GM18951 (cell line): ENCODE results near the gene FAM163A.

Experiments
- POLR2A ChIP-seq: IDR thresholded peaks from 4 replicates; pipeline ENCODE4 v1.6.1; 2011; ENCODE audit warnings: mild to moderate bottlenecking; ENCODE audit not compliant: insufficient read length, insufficient read depth; ENCODE audit errors: extremely low read depth
- in situ Hi-C: fragments of 300-500 bp; cut with MboI; formaldehyde crosslinking; loops from one replicate; pipeline ENCODE4 v1.12.0; 2022; ENCODE audit warnings: low sequenced_read_pairs, mixed read lengths, inconsistent platforms; ENCODE audit not compliant: unreplicated experiment

Gene FAM163A

GRCh38 chr1:179767177-179767581 is 24.1 kb downstream of the FAM163A start:
- TF ChIP-seq POLR2A: no peak

DNA sequence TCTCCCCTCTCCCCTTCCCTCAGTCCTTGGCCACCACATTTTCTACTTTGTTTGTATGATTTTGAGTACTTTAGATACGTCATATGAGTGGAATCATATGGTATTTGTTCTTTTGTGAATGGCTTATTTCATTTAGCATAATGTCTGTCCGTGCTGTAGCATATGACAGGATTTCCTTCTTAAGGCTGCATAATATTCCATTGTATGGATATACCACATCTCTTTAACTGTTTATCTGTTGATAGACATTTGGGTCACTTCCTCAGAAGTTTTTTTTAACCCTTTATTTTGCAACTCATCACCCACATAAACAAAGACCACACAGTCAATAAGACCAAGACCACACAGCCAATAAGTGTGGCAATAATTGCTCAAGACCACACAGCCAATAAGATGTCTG is 24.9 kb downstream of the FAM163A start:
- in situ Hi-C loops: no loop called here
- TF ChIP-seq POLR2A: no peak

More at GRCh38 chr1:179767177-179767581, 24.1 kb downstream of the FAM163A start:
- in situ Hi-C loops: no loop called here

DNA sequence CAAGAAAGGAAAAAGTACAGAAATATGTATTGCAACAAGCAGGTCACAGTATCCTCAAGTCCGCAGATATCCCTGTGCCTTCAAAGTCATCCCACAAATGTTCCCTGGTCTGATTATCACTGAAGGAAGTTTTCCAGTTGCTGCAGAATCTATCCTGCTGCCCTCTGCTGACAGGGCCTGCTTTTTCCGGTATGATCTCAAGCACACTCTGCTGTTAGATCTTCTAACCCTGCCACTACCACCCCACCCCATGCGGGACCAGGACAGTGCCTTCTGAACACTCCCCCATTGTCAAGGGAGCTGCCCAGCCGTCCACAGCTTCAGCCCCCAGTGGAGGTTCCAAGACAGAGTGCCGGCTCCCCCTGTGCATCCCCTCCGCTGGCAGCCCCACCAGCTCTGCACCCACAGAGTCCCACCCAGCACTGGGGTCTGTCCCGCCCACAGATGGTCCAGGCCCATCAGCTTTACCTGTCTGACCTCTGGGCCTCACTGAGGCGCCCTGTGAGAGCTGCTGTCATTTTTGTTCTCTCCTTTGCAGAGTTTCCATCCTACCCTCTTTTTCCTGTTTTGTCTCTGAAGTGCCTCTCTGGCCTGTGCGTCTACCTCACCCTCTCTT is 27.9 kb downstream of the FAM163A start:
- in situ Hi-C loops: no loop called here
- TF ChIP-seq POLR2A: no peak

- in situ Hi-C loops: no loop called here
- no peak for TF ChIP-seq POLR2A
These were observed 30.2 kb downstream of the FAM163A start for GRCh38 chr1:179773264-179773663.

DNA sequence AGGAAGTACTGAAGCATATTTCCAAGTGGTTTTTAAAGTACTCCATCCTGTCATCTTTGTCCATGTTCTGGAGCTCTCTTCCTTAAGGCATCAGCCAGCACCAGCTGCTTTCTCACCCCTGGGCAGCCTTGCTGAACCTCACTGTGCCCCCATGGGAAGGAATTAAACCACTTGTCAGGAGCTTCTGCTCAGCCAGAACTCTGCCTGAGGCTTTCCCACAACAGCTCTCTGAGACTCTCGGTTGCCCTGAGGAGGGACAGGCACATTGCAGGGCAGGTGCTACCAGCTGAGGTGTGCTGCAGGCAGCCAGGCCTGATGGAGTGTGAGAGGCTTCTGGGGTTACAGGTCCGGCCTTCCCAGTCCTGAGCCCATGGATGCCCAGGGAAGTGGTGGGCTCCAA is 30.9 kb downstream of the FAM163A start:
- in situ Hi-C loops: no loop called here

GRCh38 chr1:179774566-179774965 is 31.5 kb downstream of the FAM163A start:
- TF ChIP-seq POLR2A: no peak
- in situ Hi-C loops: no loop called here

More for the DNA sequence above, 30.9 kb downstream of the FAM163A start:
- no peak for TF ChIP-seq POLR2A

DNA sequence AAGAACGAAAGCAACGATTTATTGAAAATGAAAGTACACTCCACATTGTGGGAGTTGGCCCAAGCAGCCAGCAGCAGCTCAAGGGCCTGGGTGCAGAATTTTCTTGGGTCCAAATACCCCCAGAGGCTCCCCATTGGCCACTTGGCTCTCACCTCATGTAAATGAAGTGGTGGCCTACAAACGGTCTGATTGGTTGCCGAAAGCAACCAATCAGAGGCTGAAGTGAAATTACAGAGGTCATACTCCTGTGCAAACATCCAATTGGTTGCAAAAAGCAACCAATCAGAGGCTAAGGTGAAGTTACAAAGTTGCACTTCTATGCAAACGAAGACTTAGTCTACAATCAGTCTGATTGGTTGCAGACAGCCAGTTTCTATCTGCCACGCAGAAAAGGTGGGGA is 31.9 kb downstream of the FAM163A start:
- no peak for TF ChIP-seq POLR2A
- in situ Hi-C loops: no loop called here

DNA sequence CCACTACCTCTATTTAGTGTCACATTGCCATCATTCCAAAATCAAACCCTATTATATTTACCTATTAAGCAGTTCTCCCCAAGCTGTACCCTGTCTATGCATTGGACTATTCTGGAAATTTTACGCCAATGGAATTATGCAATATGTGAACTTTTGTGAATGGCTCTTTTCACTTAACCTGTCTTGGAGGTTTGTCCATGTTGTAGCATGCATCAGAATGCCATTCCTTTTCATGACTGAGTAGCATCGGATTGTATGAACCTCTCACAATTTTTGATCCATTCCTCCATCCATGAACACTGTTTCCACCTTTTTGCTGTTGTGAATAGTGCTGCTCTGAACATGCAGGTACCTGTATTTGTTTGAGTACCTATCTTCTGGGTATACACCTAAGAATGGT is 33.7 kb downstream of the FAM163A start:
- TF ChIP-seq POLR2A: no peak
- in situ Hi-C loops: no loop called here

- in situ Hi-C loops: no loop called here
- no peak for TF ChIP-seq POLR2A
These were observed 34.6 kb downstream of the FAM163A start for GRCh38 chr1:179777731-179778130.

GRCh38 chr1:179779645-179780272 is 36.7 kb downstream of the FAM163A start:
- in situ Hi-C loops: no loop called here
- TF ChIP-seq POLR2A: no peak

DNA sequence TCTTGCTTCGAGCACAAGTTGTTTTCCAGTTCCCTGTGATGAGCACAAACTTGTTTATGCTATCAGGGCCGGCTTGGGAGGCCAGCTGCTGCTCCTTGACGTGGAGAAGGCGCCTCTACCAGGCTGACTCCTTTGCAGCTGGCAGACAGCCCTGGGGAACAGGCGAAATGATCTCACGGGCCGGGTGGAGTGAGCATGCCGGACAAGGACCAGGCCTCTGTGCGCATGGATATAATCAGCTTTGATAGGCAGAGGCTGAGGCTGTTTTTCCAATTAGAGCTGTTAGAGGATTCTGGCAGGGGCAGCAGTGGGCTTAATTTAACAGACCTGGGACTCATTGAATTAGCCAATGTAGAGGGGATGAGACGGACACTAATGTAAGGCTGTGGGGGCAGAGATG is 38.9 kb downstream of the FAM163A start:
- in situ Hi-C loops: no loop called here
- no peak for TF ChIP-seq POLR2A

GRCh38 chr1:179785031-179785431 is 41.9 kb downstream of the FAM163A start:
- no peak for TF ChIP-seq POLR2A
- in situ Hi-C loops: no loop called here

GRCh38 chr1:179785728-179786127 is 42.6 kb downstream of the FAM163A start:
- in situ Hi-C loops: no loop called here
- TF ChIP-seq POLR2A: no peak
